HepG2 (cell line): Measurements from ENCODE around the gene MFSD6. TPM values are rescaled to one million over a fixed set of nuclear protein-coding genes. Genes with fewer than 3 reads are reported as not detected.

Experiments used
- ATAC-seq: fragments of 200-7000 bp; cut with Tn5 transposase; 3 replicates; pipeline ENCODE4 v1.9.1; 2020; ENCODE audit warnings: mild to moderate bottlenecking, moderate library complexity
- BruUV-seq: library from RNA; stranded (reverse); fragments of 400-500 nt; replicated peaks from 2 replicates; lab custom pipeline; 2021; lab: Mats Ljungman, UMichigan
- CTCF ChIA-PET: fragments of 300-600 bp; formaldehyde crosslinking; extraction: SDS; loops from one replicate; lab custom pipeline; 2021; ENCODE audit warnings: low total read pairs, inconsistent platforms, low intra/inter-chr PET ratio; lab: Yijun Ruan, JAX
- POLR2A ChIA-PET: fragments of 350-600 bp; sonication (Branson Sonifier 250); formaldehyde crosslinking; loops from one replicate; lab custom pipeline; 2020; ENCODE audit warnings: antibody characterized with exemption, inconsistent platforms; lab: Yijun Ruan, JAX
- DNase-seq: peaks from one replicate; pipeline ENCODE4 v3.0.0-alpha.2; 2015; ENCODE audit warnings: low spot score
- FAIRE-seq: peaks from 3 replicates; lab custom pipeline; 2011; peaks lifted over from hg19 to GRCh38; lab: Jason Lieb, UNC
- H2AFZ ChIP-seq: one replicate; pipeline ENCODE4 v1.6.1; 2011; ENCODE audit warnings: low read length, inconsistent platforms
- H3K27ac ChIP-seq: fragments of 300-600 bp; 3 replicates; pipeline ENCODE4 v1.8.0; 2011; ENCODE audit warnings: mixed run types, mild to moderate bottlenecking, mixed read lengths, low read length, inconsistent platforms; ENCODE audit not compliant: insufficient read depth; ENCODE audit errors: extremely low read length
- H3K27me3 ChIP-seq, 2 experiments: fragments of 200-600 bp in 1 of 2; 2 replicates in 1 of 2; 3 replicates in 1 of 2; pipeline versions ENCODE4 v1.6.0 to v1.8.0; 2011; ENCODE audit warnings: low read length in 2 of 2, mild to moderate bottlenecking in 2 of 2, moderate library complexity in 2 of 2, inconsistent platforms in 1 of 2; ENCODE audit not compliant: insufficient read depth in 2 of 2, control insufficient read depth in 1 of 2
- H3K36me3 ChIP-seq, 2 experiments: fragments of 200-600 bp in 1 of 2; replicated peaks in 1 of 2; 2 replicates in 1 of 2; 3 replicates in 1 of 2; pipeline versions ENCODE4 v1.5.1 to v1.8.0; 2011; ENCODE audit warnings: low read length in 2 of 2, inconsistent platforms in 1 of 2; ENCODE audit not compliant: insufficient read depth in 2 of 2, control insufficient read depth in 1 of 2
- H3K4me1 ChIP-seq: 2 replicates; pipeline ENCODE4 v1.5.1; 2012; ENCODE audit warnings: low read length, inconsistent platforms; ENCODE audit not compliant: insufficient read depth
- H3K4me2 ChIP-seq: 2 replicates; pipeline ENCODE4 v1.6.0; 2011; ENCODE audit warnings: low read depth, low read length, inconsistent platforms
- H3K4me3 ChIP-seq, 3 experiments: fragments of 200-600 bp in 1 of 3; sonication (generic), shearing (Covaris generic) in 1 of 3; replicated peaks in 1 of 3; 2 replicates each; pipeline ENCODE4 v1.5.1; 2011 to 2016; ENCODE audit warnings: low read length in 3 of 3, inconsistent platforms in 2 of 3, low read depth in 2 of 3, mild to moderate bottlenecking in 2 of 3, control low read depth in 1 of 3, mixed read lengths in 1 of 3; ENCODE audit not compliant: insufficient read depth in 1 of 3
- H3K79me2 ChIP-seq: one replicate; pipeline ENCODE4 v1.6.1; 2011; ENCODE audit warnings: low read length, inconsistent platforms; ENCODE audit not compliant: insufficient read depth
- H3K9ac ChIP-seq: 2 replicates; pipeline ENCODE4 v1.6.0; 2011; ENCODE audit warnings: mild to moderate bottlenecking, low read depth, low read length, inconsistent platforms; ENCODE audit not compliant: insufficient read depth
- H3K9me3 ChIP-seq: 2 replicates; pipeline ENCODE4 v1.5.1; 2012; ENCODE audit warnings: mild to moderate bottlenecking, low read length
- H4K20me1 ChIP-seq: 2 replicates; pipeline ENCODE4 v1.6.0; 2011; ENCODE audit warnings: inconsistent platforms, mild to moderate bottlenecking, low read length, moderate library complexity; ENCODE audit not compliant: insufficient read depth
- ATF6 ChIP-seq: sonication (generic); formaldehyde crosslinking; conservative IDR thresholded peaks from 2 replicates; pipeline ENCODE4 v1.4.0; 2020; ENCODE audit warnings: missing genetic modification reagents
- ATRX ChIP-seq: sonication (generic); formaldehyde crosslinking; IDR thresholded peaks from 2 replicates; pipeline ENCODE4 v1.4.0; 2020; ENCODE audit warnings: missing genetic modification reagents, borderline replicate concordance
- CEBPG ChIP-seq: IDR thresholded peaks from 2 replicates; pipeline ENCODE4 v1.6.1; 2016
- FOXA3 ChIP-seq: IDR thresholded peaks from 2 replicates; pipeline ENCODE4 v1.6.1; 2016; ENCODE audit warnings: missing genetic modification reagents, missing compliant biosample characterization
- HMG20B ChIP-seq: conservative IDR thresholded peaks from 2 replicates; pipeline ENCODE4 v1.6.1; 2016; ENCODE audit warnings: missing genetic modification reagents, missing compliant biosample characterization
- JUN ChIP-seq: sonication (generic); formaldehyde crosslinking; IDR thresholded peaks from 2 replicates; pipeline ENCODE4 v1.4.0; 2020; ENCODE audit warnings: mild to moderate bottlenecking, missing genetic modification reagents
- MAFF ChIP-seq: IDR thresholded peaks from 2 replicates; pipeline ENCODE4 v1.6.1; 2011; ENCODE audit warnings: low read depth, low read length, improper control_type of control experiment
- MIXL1 ChIP-seq: IDR thresholded peaks from 2 replicates; pipeline ENCODE4 v1.6.1; 2016
- PCBP2 ChIP-seq: fragments of 200-400 bp; formaldehyde crosslinking; optimal IDR thresholded peaks from 2 replicates; pipeline ENCODE3; 2018; ENCODE audit warnings: low read length, low read depth; ENCODE audit not compliant: poor library complexity, severe bottlenecking
- PRDM15 ChIP-seq: sonication (generic); formaldehyde crosslinking; IDR thresholded peaks from 2 replicates; pipeline ENCODE4 v1.4.0; 2020; ENCODE audit warnings: missing genetic modification reagents
- RAD21 ChIP-seq: fragments of 450-650 bp; formaldehyde crosslinking; IDR thresholded peaks from 2 replicates; pipeline ENCODE4 v1.5.0; 2020; ENCODE audit warnings: mild to moderate bottlenecking
- TAF1 ChIP-seq: sonication (generic); formaldehyde crosslinking; IDR thresholded peaks from 2 replicates; pipeline ENCODE4 v1.4.0; 2020; ENCODE audit warnings: missing genetic modification reagents
- ZBTB44 ChIP-seq: sonication (generic); formaldehyde crosslinking; IDR thresholded peaks from 2 replicates; pipeline ENCODE4 v1.4.0; 2020; ENCODE audit warnings: missing genetic modification reagents
- ZIK1 ChIP-seq: sonication (generic); formaldehyde crosslinking; IDR thresholded peaks from 2 replicates; pipeline ENCODE4 v1.5.0; 2020; ENCODE audit warnings: mild to moderate bottlenecking, low read depth, missing genetic modification reagents, borderline replicate concordance
- ZMYM3 ChIP-seq: sonication (generic); formaldehyde crosslinking; IDR thresholded peaks from 2 replicates; pipeline ENCODE4 v1.5.1; 2020; ENCODE audit warnings: mild to moderate bottlenecking, missing genetic modification reagents
- ZNF207 ChIP-seq: fragments of 450-650 bp; IDR thresholded peaks from 2 replicates; pipeline ENCODE4 v1.6.1; 2016; ENCODE audit warnings: antibody characterized with exemption, borderline replicate concordance
- ZNF781 ChIP-seq: sonication (generic); formaldehyde crosslinking; IDR thresholded peaks from 2 replicates; pipeline ENCODE4 v1.5.1; 2020; ENCODE audit warnings: borderline replicate concordance, mild to moderate bottlenecking, missing genetic modification reagents; ENCODE audit errors: not compliant biosample characterization
- WGBS: methylation state at CpG from one replicate; pipeline ENCODE4 v1.1.6; 2017; ENCODE audit warnings: low lambda C conversion rate; 5-methylcytosine and 5-hydroxymethylcytosine counted together
- in situ Hi-C: cut with HindIII; loops from 2 replicates; pipeline ENCODE4 v1.10.0; 2017; ENCODE audit warnings: low pct_unique_long_range_greater_than_20kb; ENCODE audit not compliant: extremely low pct_ligation_motif_present
- intact Hi-C: fragments of 100-400 bp; cut with micrococcal nuclease; formaldehyde crosslinking; loops from one replicate; pipeline ENCODE4 v1.10.0; 2022; ENCODE audit not compliant: unreplicated experiment
- polyA plus RNA-seq, 8 experiments: library from polyadenylated mRNA; depleted of rRNA in 3 of 8; stranded (reverse) in 7 of 8; unstranded in 1 of 8; fragments of >200 nt; fragmentation: Illumina TruSeq in 4 of 8; extraction: Trizol in 4 of 8; gene quantifications; 2 replicates each; pipeline versions ENCODE4 v1.2.1 to v1.2.3, GENCODE V29; 2011 to 2016; ENCODE audit warnings: low read depth in 4 of 8, missing spikeins in 1 of 8, mixed read lengths in 1 of 8; ENCODE audit not compliant: insufficient read depth in 1 of 8
- total RNA-seq, 5 experiments: library from RNA; depleted of rRNA; stranded (reverse); fragments of >200 nt; fragmentation: Illumina TruSeq; extraction: Trizol; gene quantifications; 2 replicates each; pipeline ENCODE4 v1.2.3, GENCODE V29; 2016; ENCODE audit warnings: low read depth in 1 of 5

The MFSD6 gene
- total and polyA plus RNA-seq, 2 of the 13 experiments (the other 11 are each of a cell fraction or from before 2014, with no cell fraction given), result 0.92 to 1.4 TPM

- TF ChIP-seq ZBTB44 (CRISPR knock-in tag) (no peak), JUN (CRISPR knock-in tag) (peak; percentile 65; the same call in 1 of the 2 replicates), ZNF207 (no peak), MAFF (no peak)
These were observed 27.2 kb upstream of the MFSD6 start (continued) for GRCh38 chr2:190380962-190381412.

- FAIRE-seq, result peak; percentile 83
- peak; percentile 62 for DNase-seq
- Histone ChIP-seq H3K4me1 (peaks cover 23% of the 10 kb centered on the region), H3K36me3 (no peaks in the 10 kb centered on the region), H3K9ac (no peak overlapping the region), H4K20me1 (no peaks in the 10 kb centered on the region), H3K27me3 (no peaks in the 10 kb centered on the region; a peak in 1 of 5 replicates), H3K4me3 (no peak overlapping the region), H2AFZ (no peak overlapping the region), H3K4me2 (no peak overlapping the region), H3K9me3 (no peaks in the 10 kb centered on the region), H3K27ac (no peak overlapping the region), H3K79me2 (no peaks in the 10 kb centered on the region)
- in situ Hi-C loops (no loop called here), intact Hi-C loops (loop anchor here (1.0 to 10.0 kb wide), 2 partner anchors 128 to 262 kb away; partner anchors contain the start of gene NAB1)
- CTCF ChIA-PET, result interaction anchor here (1.5 kb wide), 1 partner anchor 128 kb away, joined by 10 read pairs; no protein-coding TSS in a partner anchor
- peak; percentile 76 for ATAC-seq
- POLR2A ChIA-PET, result no interaction called here
- BruUV-seq, result no TSS peak
- WGBS, result 94% methylated on average over 1 of the region's 1 CpG
- 0 out of 2 replicates have a peak, but pooled peaks have one; percentile 33 for TF ChIP-seq FOXA3 (CRISPR knock-in tag)
- no peak for TF ChIP-seq TAF1 (CRISPR knock-in tag)
- 0 out of 2 replicates have a peak, but pooled peaks have one; percentile 19 for TF ChIP-seq HMG20B
- no peak for TF ChIP-seq ATF6 (CRISPR knock-in tag)
- no peak for TF ChIP-seq ZIK1 (CRISPR knock-in tag)
- TF ChIP-seq ZMYM3 (CRISPR knock-in tag), result no peak
- TF ChIP-seq PRDM15 (CRISPR knock-in tag), result no peak
- peak; percentile 60 for TF ChIP-seq RAD21 (CRISPR knock-in tag)
- TF ChIP-seq ZNF781 (CRISPR knock-in tag), result no peak
- no peak for TF ChIP-seq PCBP2
- TF ChIP-seq ATRX (CRISPR knock-in tag), result no peak
- peak; percentile 56; the same call in 1 of the 2 replicates for TF ChIP-seq MIXL1
- no peak for TF ChIP-seq CEBPG (CRISPR knock-in tag)
These were observed 25.3 kb upstream of the MFSD6 start for GRCh38 chr2:190382851-190383250.
